AG09319 (cell line): Measurements from ENCODE around the gene LYPD3.

Source experiments
- DNase-seq: peaks from one replicate; pipeline ENCODE4 v3.0.0-alpha.2; 2010; ENCODE audit warnings: low read depth; ENCODE audit errors: extremely low read depth
- TF ChIP-seq, protein P1 (sequence below): IDR thresholded peaks from 2 replicates; pipeline ENCODE4 v1.5.1; 2011; ENCODE audit warnings: low read depth, mild to moderate bottlenecking, inconsistent platforms, low read length, moderate library complexity

LYPD3 gene

DNA sequence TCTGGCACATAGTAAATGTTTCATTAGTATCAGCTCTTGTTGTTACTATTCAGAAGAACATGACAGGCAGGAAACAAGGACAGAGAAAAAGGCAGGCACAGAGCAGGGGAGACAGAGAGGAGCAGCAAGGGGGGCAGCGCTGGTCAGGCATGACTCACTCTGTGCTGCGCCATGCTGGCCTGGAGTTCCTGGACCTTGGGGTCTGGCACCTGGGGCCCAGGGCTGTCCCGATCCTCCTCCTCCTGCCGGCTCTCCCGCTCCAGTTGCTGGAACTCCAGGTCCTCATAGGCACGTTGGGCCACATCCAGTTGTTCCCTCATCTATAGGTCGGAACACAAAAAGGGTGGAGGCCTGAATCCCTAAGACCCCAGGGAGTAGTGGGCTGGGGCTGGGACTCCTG is 31.6 kb upstream of the LYPD3 start:
- TF ChIP-seq, protein P1, sequence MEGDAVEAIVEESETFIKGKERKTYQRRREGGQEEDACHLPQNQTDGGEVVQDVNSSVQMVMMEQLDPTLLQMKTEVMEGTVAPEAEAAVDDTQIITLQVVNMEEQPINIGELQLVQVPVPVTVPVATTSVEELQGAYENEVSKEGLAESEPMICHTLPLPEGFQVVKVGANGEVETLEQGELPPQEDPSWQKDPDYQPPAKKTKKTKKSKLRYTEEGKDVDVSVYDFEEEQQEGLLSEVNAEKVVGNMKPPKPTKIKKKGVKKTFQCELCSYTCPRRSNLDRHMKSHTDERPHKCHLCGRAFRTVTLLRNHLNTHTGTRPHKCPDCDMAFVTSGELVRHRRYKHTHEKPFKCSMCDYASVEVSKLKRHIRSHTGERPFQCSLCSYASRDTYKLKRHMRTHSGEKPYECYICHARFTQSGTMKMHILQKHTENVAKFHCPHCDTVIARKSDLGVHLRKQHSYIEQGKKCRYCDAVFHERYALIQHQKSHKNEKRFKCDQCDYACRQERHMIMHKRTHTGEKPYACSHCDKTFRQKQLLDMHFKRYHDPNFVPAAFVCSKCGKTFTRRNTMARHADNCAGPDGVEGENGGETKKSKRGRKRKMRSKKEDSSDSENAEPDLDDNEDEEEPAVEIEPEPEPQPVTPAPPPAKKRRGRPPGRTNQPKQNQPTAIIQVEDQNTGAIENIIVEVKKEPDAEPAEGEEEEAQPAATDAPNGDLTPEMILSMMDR = no peak
- DNase-seq = no peak

DNA sequence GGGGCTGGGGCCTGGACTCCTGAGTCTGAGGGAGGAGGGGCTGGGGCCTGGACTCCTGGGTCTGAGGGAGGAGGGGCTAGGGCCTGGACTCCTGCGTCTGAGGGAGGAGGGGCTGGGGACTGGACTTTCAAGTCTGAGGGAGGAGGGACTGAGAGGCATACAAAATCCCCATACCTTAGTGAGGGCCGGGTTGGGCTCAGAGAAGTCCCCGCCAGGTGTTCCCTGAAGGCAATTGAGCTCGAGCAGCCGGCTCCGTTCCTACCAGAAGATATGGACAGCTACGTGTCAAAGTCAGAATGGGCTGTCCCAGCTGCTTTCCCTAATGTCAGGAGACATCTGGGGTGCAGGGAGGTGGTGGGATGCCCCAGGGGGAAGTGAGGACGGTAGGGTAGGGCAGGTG is 29.7 kb upstream of the LYPD3 start:
- TF ChIP-seq, protein P1 = no peak
- no peak for DNase-seq

DNA sequence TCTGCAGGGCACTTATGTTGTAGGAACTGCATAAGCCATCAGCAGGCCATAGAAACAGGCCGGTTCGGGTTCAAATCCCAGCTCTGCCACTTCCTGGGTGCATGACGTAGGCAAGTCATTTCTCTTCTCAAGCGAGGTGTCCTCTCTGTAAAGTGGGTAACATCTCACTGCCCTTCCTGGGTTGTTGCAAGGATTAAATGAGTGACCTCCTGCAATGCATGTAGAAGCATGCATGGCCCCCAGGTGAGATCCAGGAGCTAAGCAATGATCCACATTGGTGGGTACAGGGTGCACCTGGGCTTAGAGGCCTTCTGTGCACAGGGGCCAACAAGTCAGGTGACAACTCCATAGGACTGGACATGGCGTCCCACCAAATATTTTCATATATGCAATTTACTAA is 25.4 kb upstream of the LYPD3 start:
- no peak for DNase-seq
- TF ChIP-seq, protein P1 = no peak

DNA sequence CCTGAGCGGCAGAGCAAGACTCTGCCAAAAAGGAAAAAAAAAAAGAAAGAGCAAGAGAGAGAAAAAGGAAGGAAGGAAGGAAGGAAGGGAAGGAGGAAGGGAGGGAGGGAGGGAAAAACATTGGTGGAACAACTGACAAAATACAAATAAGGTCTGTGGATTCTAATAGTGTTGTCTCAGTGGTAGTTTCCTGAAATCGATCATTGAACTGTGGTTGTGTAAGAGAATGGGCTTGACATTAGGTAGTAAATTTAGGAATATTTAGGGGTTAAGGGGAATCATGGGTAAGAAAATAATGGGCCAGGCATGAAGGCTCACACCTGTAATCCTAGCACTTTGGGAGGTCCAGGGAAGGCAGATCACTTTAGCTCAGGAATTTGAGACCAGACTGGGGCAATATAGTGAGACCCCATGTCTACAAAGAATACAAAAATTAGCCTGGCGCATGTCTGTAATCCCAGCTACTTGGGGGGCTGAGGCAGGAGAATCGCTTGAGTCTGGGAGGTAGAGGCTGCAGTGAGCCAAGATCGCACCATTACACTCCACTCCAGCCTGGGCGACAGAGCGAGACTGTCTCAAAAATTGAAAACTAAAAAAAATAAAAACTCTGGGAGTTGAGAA is 24.7 kb upstream of the LYPD3 start:
- no peak for DNase-seq
- TF ChIP-seq, protein P1 = no peak

DNA sequence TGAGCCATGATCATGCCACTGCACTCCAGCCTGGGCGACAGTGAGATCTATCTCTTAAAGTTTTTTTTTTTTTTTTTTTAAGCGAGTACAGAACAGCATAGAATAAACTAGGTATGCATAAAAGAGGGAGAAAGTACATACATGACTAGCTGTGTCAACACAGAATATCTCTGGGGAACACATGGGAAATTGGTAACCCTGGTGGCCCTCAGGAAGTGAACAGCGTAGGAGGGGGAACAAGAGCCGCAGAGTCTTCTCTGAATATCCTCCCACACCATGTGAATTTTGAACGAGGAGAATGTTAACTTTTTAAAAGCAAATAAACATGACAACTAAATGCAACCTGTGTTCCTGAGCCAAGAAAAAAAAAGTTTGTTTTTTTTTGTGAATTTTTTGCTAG is 23.9 kb upstream of the LYPD3 start:
- DNase-seq = no peak
- TF ChIP-seq, protein P1 = no peak

DNA sequence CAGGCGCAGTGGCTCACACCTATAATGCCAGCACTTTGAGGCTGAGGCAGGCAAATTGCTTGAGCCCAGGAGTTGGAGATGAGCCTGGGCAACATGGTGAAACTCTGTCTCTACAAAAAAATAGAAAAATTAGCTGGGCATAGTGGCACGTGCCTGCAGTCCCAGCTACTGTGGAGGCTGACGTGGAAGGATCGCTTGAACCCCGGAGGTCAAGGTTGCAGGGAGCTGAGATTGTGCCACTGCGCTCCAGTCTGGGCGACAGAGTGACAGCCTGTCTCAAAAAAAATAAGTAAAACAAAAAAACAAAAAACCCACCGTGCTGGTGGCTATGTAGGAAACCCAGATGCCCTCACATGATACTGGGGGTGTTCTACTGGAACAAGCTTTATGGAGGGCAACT is 22.8 kb upstream of the LYPD3 start:
- TF ChIP-seq, protein P1 = no peak
- DNase-seq = no peak

DNA sequence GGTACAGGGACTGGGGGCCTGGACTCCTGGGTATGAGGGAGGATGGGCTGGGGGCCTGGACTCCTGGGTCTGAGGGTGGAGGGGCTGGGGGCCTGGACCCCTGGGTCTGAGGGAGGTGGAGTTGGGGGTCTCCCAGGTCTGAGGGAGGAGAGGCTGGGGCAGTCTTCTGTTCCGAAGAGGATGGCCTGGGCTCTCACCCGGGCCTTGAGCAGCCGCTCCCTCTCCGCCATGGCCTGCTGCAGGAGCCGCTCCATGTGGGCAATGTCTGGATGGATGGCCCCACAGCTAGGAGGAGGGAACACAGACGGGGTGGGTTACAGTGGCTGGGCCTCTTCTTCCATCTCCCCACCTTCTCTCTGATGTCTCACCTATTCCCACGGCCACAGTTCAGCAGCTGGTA is 21.0 kb upstream of the LYPD3 start:
- DNase-seq = no peak
- TF ChIP-seq, protein P1 = no peak
